ENCODE results near the gene GALNTL6. TPM values are rescaled to one million over a fixed set of nuclear protein-coding genes. Genes with fewer than 3 reads are reported as not detected.
A peak's percentile ranks its signal among the peaks of the same experiment; 100 is the strongest.

GALNTL6 gene
- total RNA-seq, 1 donor from 2014 or later, result 0.34 TPM

DNA sequence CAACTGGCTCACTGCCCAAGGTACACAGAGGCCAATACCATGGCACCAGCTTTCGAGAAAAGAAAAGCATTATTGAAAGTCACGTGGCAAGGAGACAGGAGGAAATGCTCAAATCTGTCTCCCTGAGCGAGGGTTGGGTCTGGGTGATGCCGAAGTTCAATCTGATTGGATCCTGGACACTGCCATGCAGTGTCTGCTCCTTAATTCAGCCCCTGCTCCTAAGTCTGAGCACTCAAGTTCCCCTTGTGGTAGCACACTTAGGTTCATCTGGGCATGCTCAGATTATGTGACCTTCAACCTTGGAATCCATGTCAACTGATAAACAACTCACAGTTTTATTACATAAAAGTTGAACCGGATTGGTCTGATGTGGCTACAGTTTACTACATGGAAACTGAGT is 842.9 kb downstream of the GALNTL6 start:
- Mint-ChIP-seq H3K4me3 (ENCODE audit: unreplicated experiment) (no peak overlapping the region), H3K27me3 (ENCODE audit: unreplicated experiment) (no peaks in the 10 kb centered on the region), H3K36me3 (ENCODE audit: unreplicated experiment) (no peaks in the 10 kb centered on the region), H3K4me1 (ENCODE audit: low read depth, unreplicated experiment) (peaks cover 51% of the 10 kb centered on the region), H3K9me3 (ENCODE audit: unreplicated experiment) (no peaks in the 10 kb centered on the region), H3K27ac (ENCODE audit: unreplicated experiment) (no peak overlapping the region)
- TF ChIP-seq, protein P1, sequence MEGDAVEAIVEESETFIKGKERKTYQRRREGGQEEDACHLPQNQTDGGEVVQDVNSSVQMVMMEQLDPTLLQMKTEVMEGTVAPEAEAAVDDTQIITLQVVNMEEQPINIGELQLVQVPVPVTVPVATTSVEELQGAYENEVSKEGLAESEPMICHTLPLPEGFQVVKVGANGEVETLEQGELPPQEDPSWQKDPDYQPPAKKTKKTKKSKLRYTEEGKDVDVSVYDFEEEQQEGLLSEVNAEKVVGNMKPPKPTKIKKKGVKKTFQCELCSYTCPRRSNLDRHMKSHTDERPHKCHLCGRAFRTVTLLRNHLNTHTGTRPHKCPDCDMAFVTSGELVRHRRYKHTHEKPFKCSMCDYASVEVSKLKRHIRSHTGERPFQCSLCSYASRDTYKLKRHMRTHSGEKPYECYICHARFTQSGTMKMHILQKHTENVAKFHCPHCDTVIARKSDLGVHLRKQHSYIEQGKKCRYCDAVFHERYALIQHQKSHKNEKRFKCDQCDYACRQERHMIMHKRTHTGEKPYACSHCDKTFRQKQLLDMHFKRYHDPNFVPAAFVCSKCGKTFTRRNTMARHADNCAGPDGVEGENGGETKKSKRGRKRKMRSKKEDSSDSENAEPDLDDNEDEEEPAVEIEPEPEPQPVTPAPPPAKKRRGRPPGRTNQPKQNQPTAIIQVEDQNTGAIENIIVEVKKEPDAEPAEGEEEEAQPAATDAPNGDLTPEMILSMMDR (IDR thresholded peaks at IDR 0.05; ENCODE audit: partially characterized antibody, unreplicated experiment), result no peak
- no peak for DNase-seq

DNA sequence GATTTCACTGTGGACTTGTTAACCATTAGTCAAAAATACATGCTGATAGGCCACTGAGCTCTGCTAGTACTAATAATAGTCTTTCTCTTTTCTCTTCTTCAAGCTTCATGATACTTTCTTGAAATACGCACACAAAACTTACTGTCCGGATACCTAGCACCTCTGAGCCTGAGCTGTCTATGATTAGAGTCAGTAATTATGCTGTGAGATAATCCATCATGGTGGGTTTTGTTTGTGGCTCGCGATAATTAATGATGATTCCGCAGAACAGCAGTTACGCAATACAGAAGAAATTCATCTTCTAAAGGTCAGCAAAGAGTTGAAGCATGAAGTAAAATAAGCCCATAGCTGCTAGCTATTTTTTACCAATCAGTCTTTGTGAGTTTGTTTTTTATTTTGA is 843.9 kb downstream of the GALNTL6 start:
- no peaks in the 10 kb centered on the region for H3K9me3 Mint-ChIP-seq (ENCODE audit: unreplicated experiment)
- no peaks in the 10 kb centered on the region for H3K27me3 Mint-ChIP-seq (ENCODE audit: unreplicated experiment)
- DNase-seq, result no peak
- H3K27ac Mint-ChIP-seq (ENCODE audit: unreplicated experiment), result no peak overlapping the region
- no peak overlapping the region for H3K4me3 Mint-ChIP-seq (ENCODE audit: unreplicated experiment)
- no peaks in the 10 kb centered on the region for H3K36me3 Mint-ChIP-seq (ENCODE audit: unreplicated experiment)
- TF ChIP-seq, protein P1 (IDR thresholded peaks at IDR 0.05; ENCODE audit: partially characterized antibody, unreplicated experiment), result no peak
- H3K4me1 Mint-ChIP-seq (ENCODE audit: low read depth, unreplicated experiment), result peaks cover 46% of the 10 kb centered on the region

DNA sequence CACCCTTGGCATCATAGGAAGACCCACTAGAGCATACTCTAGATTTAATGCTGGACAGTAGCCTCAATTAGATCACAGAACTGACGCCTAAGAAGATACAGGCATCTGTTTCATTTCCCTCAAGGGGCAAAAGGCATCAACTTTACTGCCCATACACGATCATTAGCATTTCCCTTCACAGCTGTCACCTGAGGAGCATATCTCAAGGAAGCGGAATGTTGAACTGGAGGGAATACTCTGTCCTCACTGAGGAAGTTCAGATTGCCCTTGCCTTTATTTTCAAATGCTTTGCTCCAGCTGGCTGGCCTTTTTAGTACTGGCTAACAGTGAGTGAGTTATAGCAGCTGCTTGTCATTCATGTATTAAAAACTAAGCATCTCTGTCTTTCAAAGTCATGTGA is 847.0 kb downstream of the GALNTL6 start:
- H3K36me3 Mint-ChIP-seq (ENCODE audit: unreplicated experiment), result no peaks in the 10 kb centered on the region
- H3K27me3 Mint-ChIP-seq (ENCODE audit: unreplicated experiment), result peaks cover 2% of the 10 kb centered on the region
- TF ChIP-seq, protein P1 (IDR thresholded peaks at IDR 0.05; ENCODE audit: partially characterized antibody, unreplicated experiment), result no peak
- peaks cover 34% of the 10 kb centered on the region for H3K4me1 Mint-ChIP-seq (ENCODE audit: low read depth, unreplicated experiment)
- DNase-seq, result no peak
- H3K27ac Mint-ChIP-seq (ENCODE audit: unreplicated experiment), result peak overlapping the region; percentile 81
- H3K4me3 Mint-ChIP-seq (ENCODE audit: unreplicated experiment), result peak overlapping the region; percentile 11
- H3K9me3 Mint-ChIP-seq (ENCODE audit: unreplicated experiment), result no peaks in the 10 kb centered on the region

DNA sequence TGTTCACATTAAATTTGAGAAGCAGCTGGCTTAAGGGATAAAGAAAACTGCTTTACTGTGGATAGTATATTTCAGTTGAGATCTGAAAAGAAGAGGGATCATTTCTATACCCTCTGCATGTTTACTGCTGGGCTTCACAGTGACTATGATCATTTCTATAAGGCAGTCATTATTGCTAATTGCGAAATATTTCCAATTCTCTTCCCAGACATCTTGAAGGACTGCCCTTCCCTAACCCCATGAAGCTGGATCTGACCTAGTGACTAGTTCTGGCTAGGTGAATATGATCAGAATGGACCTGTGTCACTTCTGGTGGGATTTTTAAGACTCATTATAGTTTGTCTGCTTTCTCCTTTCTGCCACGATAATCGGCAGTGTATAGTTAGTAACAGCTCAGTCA is 848.9 kb downstream of the GALNTL6 start:
- Mint-ChIP-seq H3K4me1 (ENCODE audit: low read depth, unreplicated experiment) (peaks cover 26% of the 10 kb centered on the region), H3K36me3 (ENCODE audit: unreplicated experiment) (no peaks in the 10 kb centered on the region), H3K27me3 (ENCODE audit: unreplicated experiment) (peaks cover 2% of the 10 kb centered on the region), H3K4me3 (ENCODE audit: unreplicated experiment) (no peak overlapping the region), H3K9me3 (ENCODE audit: unreplicated experiment) (no peaks in the 10 kb centered on the region), H3K27ac (ENCODE audit: unreplicated experiment) (peak overlapping the region; percentile 62)
- TF ChIP-seq, protein P1 (IDR thresholded peaks at IDR 0.05; ENCODE audit: partially characterized antibody, unreplicated experiment), result no peak
- no peak for DNase-seq

DNA sequence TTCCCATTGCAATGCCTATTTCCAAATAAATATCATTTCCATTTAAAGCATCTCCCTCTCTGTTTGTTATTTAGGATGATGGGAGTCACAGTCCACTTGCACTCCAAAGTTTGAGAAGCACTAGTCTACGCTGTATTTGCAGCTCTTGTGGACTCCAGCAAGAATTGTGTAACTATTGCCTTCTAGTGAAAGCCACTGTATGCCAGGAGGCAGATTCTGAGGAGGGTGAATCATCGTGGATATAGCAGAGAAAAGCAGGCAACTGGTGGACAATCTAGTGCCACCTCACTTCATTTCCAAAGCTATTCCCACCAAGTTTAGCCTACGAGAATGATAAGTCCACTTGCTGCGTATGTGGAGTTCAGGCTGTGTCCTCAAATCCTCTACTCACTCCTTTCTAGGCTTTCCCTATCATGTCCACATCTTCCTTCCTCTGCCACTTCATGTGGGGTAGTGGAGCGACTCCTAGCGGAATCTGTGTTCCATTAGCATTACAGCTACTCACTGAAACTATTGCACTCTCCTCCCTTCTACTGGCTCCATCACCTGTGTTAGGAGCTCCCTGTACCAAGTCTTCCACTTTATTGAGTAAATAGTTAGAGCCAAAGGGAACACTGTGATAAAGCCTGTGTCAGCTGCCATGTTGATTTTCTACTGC is 853.6 kb downstream of the GALNTL6 start:
- no peak overlapping the region for H3K4me3 Mint-ChIP-seq (ENCODE audit: unreplicated experiment)
- peaks cover 10% of the 10 kb centered on the region for H3K4me1 Mint-ChIP-seq (ENCODE audit: low read depth, unreplicated experiment)
- H3K27ac Mint-ChIP-seq (ENCODE audit: unreplicated experiment), result no peak overlapping the region
- peaks cover 2% of the 10 kb centered on the region for H3K27me3 Mint-ChIP-seq (ENCODE audit: unreplicated experiment)
- no peaks in the 10 kb centered on the region for H3K9me3 Mint-ChIP-seq (ENCODE audit: unreplicated experiment)
- H3K36me3 Mint-ChIP-seq (ENCODE audit: unreplicated experiment), result no peaks in the 10 kb centered on the region
- DNase-seq, result peak; percentile 18
- TF ChIP-seq, protein P1 (IDR thresholded peaks at IDR 0.05; ENCODE audit: partially characterized antibody, unreplicated experiment), result no peak

All from glutamatergic neuron (in vitro differentiated cells).